B cell (primary cell): ENCODE data around the gene HMG20B. TPM values are rescaled to one million over a fixed set of nuclear protein-coding genes. Genes with fewer than 3 reads are reported as not detected.

ENCODE experiments used
- ATAC-seq: fragments of 200-7000 bp; cut with Tn5 transposase; one replicate; pipeline ENCODE4 v1.10.0; 2021; ENCODE audit warnings: low read depth, mild to moderate bottlenecking, moderate number of reproducible peaks, moderate library complexity
- CTCF ChIA-PET: fragments of 350-600 bp; sonication (Branson Sonifier 250); formaldehyde crosslinking; loops from one replicate; lab custom pipeline; 2021; ENCODE audit warnings: antibody characterized with exemption, inconsistent platforms; lab: Charles Lee
- POLR2A ChIA-PET: fragments of 350-600 bp; sonication (Branson Sonifier 250); formaldehyde crosslinking; loops from one replicate; lab custom pipeline; 2021; ENCODE audit warnings: antibody characterized with exemption; lab: Charles Lee
- DNase-seq: peaks from one replicate; pipeline ENCODE4 v3.0.0; 2013
- H2AFZ ChIP-seq: 2 replicates; pipeline ENCODE4 v1.6.1; 2012; ENCODE audit warnings: mild to moderate bottlenecking, low read depth, low read length; ENCODE audit not compliant: insufficient read depth, poor library complexity, severe bottlenecking
- H3K27ac ChIP-seq, 2 donors: 1 replicate in 1 of 2; 2 replicates in 1 of 2; pipeline ENCODE4 v1.5.1; 2012 to 2013; ENCODE audit warnings: low read length in 2 of 2, mild to moderate bottlenecking in 2 of 2, moderate library complexity in 1 of 2
- H3K27me3 ChIP-seq, 4 experiments: fragments of 200-600 bp in 1 of 4; sonication (generic) in 1 of 4; replicated peaks in 1 of 4; 1 replicate in 2 of 4; 2 replicates in 2 of 4; pipeline versions ENCODE4 v1.6.1 to v1.7.0; 2013 to 2016; ENCODE audit warnings: low read length in 3 of 4, mild to moderate bottlenecking in 2 of 4, mixed read lengths in 1 of 4, moderate library complexity in 1 of 4; ENCODE audit not compliant: insufficient read depth in 4 of 4, control insufficient read depth in 3 of 4; ENCODE audit errors: control extremely low read depth in 1 of 4
- H3K36me3 ChIP-seq, 2 experiments: replicated peaks in 1 of 2; 1 replicate in 1 of 2; 2 replicates in 1 of 2; pipeline versions ENCODE4 v1.6.1 to v1.7.1; 2013; ENCODE audit warnings: low read length in 1 of 2; ENCODE audit not compliant: insufficient read depth in 2 of 2, control insufficient read depth in 1 of 2; ENCODE audit errors: control extremely low read depth in 1 of 2, extremely low read depth in 1 of 2
- H3K4me1 ChIP-seq, 2 donors: fragments of 200-600 bp in 1 of 2; sonication (generic) in 1 of 2; 1 replicate in 1 of 2; 2 replicates in 1 of 2; pipeline versions ENCODE4 v1.5.1 to v1.6.1; 2013 to 2017; ENCODE audit warnings: low read length in 2 of 2; ENCODE audit not compliant: control insufficient read depth in 2 of 2, insufficient read depth in 2 of 2
- H3K4me2 ChIP-seq: replicated peaks from 2 replicates; pipeline ENCODE3; 2012; ENCODE audit warnings: mild to moderate bottlenecking, low read depth, low read length; ENCODE audit not compliant: poor library complexity, severe bottlenecking
- H3K4me3 ChIP-seq, 5 experiments: fragments of 200-600 bp in 1 of 5; sonication (generic) in 1 of 5; 1 replicate in 3 of 5; 2 replicates in 2 of 5; pipeline versions ENCODE4 v1.5.1 to v1.7.0; 2011 to 2016; ENCODE audit warnings: low read length in 4 of 5, mild to moderate bottlenecking in 4 of 5, low read depth in 2 of 5, control low read depth in 1 of 5, moderate library complexity in 1 of 5; ENCODE audit not compliant: insufficient read depth in 1 of 5; ENCODE audit errors: control extremely low read depth in 1 of 5, extremely low read depth in 1 of 5
- H3K79me2 ChIP-seq: fragments of 200-600 bp; sonication (generic); one replicate; pipeline ENCODE4 v1.6.0; 2016; ENCODE audit warnings: low read length; ENCODE audit not compliant: control insufficient read depth, insufficient read depth
- H3K9ac ChIP-seq: fragments of 200-600 bp; sonication (generic); 2 replicates; pipeline ENCODE4 v1.6.1; 2017; ENCODE audit warnings: mild to moderate bottlenecking, low read length, moderate library complexity
- H3K9me3 ChIP-seq, 3 donors: one replicate each; pipeline versions ENCODE4 v1.6.1 to v1.7.1; 2013; ENCODE audit warnings: low read length in 2 of 3; ENCODE audit not compliant: control insufficient read depth in 2 of 3, insufficient read depth in 1 of 3; ENCODE audit errors: control extremely low read depth in 1 of 3
- H4K20me1 ChIP-seq: 2 replicates; pipeline ENCODE4 v1.6.0; 2012; ENCODE audit warnings: mild to moderate bottlenecking, low read length; ENCODE audit not compliant: insufficient read depth, control insufficient read depth, poor library complexity, severe bottlenecking
- H3K27ac Mint-ChIP-seq: one replicate; pipeline ENCODE4 v1.8.0; 2021; ENCODE audit warnings: mixed read lengths
- H3K27me3 Mint-ChIP-seq: one replicate; pipeline ENCODE4 v1.8.0; 2021; ENCODE audit warnings: mixed read lengths
- H3K4me1 Mint-ChIP-seq: one replicate; pipeline ENCODE4 v1.8.0; 2021; ENCODE audit warnings: mixed read lengths
- H3K4me3 Mint-ChIP-seq: one replicate; pipeline ENCODE4 v1.8.0; 2021; ENCODE audit warnings: mixed read lengths
- H3K9me3 Mint-ChIP-seq: one replicate; pipeline ENCODE4 v1.8.0; 2022; ENCODE audit warnings: mixed read lengths; ENCODE audit not compliant: insufficient read depth
- CTCF ChIP-seq: fragments of 200-600 bp; IDR thresholded peaks from one replicate; pipeline ENCODE4 v1.8.0; 2022; ENCODE audit warnings: antibody characterized with exemption, mild to moderate bottlenecking
- EZH2 ChIP-seq: IDR thresholded peaks from 2 replicates; pipeline ENCODE4 v1.6.1; 2012; ENCODE audit warnings: borderline replicate concordance, low read depth, mild to moderate bottlenecking, moderate library complexity, low read length; ENCODE audit not compliant: insufficient read depth, poor library complexity, severe bottlenecking
- WGBS: methylation state at CpG from one replicate; pipeline ENCODE4 v1.1.5; 2013; ENCODE audit warnings: missing lambda C conversion rate; ENCODE audit not compliant: insufficient coverage; 5-methylcytosine and 5-hydroxymethylcytosine counted together
- intact Hi-C: fragments of 100-400 bp; cut with micrococcal nuclease; formaldehyde crosslinking; loops from one replicate; pipeline ENCODE4 v1.10.0; 2022
- polyA plus RNA-seq: library from polyadenylated mRNA; depleted of rRNA; stranded (reverse); fragments of >200 nt; gene quantifications from 2 replicates; pipeline ENCODE4 v1.2.3, GENCODE V29; 2012
- total RNA-seq, 2 donors: library from RNA; stranded (reverse); fragments of 120-200 nt in 1 of 2; gene quantifications; 1 replicate in 1 of 2; 2 replicates in 1 of 2; pipeline versions ENCODE4 v1.2.3 to v1.2.4, GENCODE V29; 2013 to 2022

The HMG20B gene
- total and polyA plus RNA-seq, 2 donors (not counting 1 experiment from before 2014, with no cell fraction given): 41.7 to 59.0 TPM

GRCh38 chr19:3618144-3618810, 45.5 kb downstream of the HMG20B start:
- H3K27me3 ChIP-seq: no peaks in the 10 kb centered on the region
- H3K4me1 ChIP-seq: peaks cover 12 to 15% of the 10 kb centered on the region in 2 donors
- no peaks in the 10 kb centered on the region for H3K27me3 Mint-ChIP-seq
- H2AFZ ChIP-seq: no peak overlapping the region
- no peak overlapping the region for H3K9ac ChIP-seq
- no peak overlapping the region for H3K4me3 Mint-ChIP-seq
- ChIA-PET CTCF (interaction anchor here (0.6 to 6.4 kb wide), 6 partner anchors 10 to 71 kb away, joined by 3 to 47 read pairs (median 6); partner anchors contain the start of gene GIPC3), POLR2A (no interaction called here)
- H3K79me2 ChIP-seq: peaks cover 26% of the 10 kb centered on the region
- DNase-seq (peak; percentile 65), ATAC-seq (peak; percentile 79)
- peaks cover 13% of the 10 kb centered on the region for H3K4me1 Mint-ChIP-seq
- H4K20me1 ChIP-seq: peaks cover 33% of the 10 kb centered on the region
- WGBS: 41% methylated on average over 30 of the region's 31 CpGs
- no peak overlapping the region for H3K27ac Mint-ChIP-seq
- no peaks in the 10 kb centered on the region for H3K9me3 ChIP-seq
- no peaks in the 10 kb centered on the region for H3K9me3 Mint-ChIP-seq
- intact Hi-C loops: loop anchor here (1.0 kb wide), 2 partner anchors 32 to 73 kb away; no protein-coding TSS in a partner anchor
- H3K36me3 ChIP-seq: peaks cover 0 to 36% of the 10 kb centered on the region in 2 experiments
- H3K27ac ChIP-seq: no peak overlapping the region
- TF ChIP-seq CTCF (peak; percentile 78), EZH2 (no peak)
- H3K4me2 ChIP-seq: peak overlapping the region; percentile 59
- no peak overlapping the region for H3K4me3 ChIP-seq
